KMS-11 (cell line): ENCODE data around the gene KCNH6.

Experiments
- H2AFZ ChIP-seq: fragments of 200-600 bp; sonication (generic); 2 replicates; pipeline ENCODE4 v1.6.1; 2016; ENCODE audit warnings: antibody characterized with exemption, mixed run types, low read depth
- H3K27ac ChIP-seq: fragments of 200-600 bp; sonication (generic); 2 replicates; pipeline ENCODE4 v1.6.1; 2016; ENCODE audit warnings: mild to moderate bottlenecking, mixed run types
- H3K27me3 ChIP-seq: fragments of 200-600 bp; sonication (generic); 2 replicates; pipeline ENCODE4 v1.6.1; 2017; ENCODE audit warnings: mild to moderate bottlenecking, low read depth, mixed run types, moderate library complexity; ENCODE audit not compliant: insufficient read depth
- H3K36me3 ChIP-seq: fragments of 200-600 bp; sonication (generic); 2 replicates; pipeline ENCODE4 v1.6.1; 2017; ENCODE audit warnings: mild to moderate bottlenecking, mixed run types; ENCODE audit not compliant: insufficient read depth
- H3K4me1 ChIP-seq: fragments of 200-600 bp; sonication (generic); 2 replicates; pipeline ENCODE4 v1.6.1; 2016; ENCODE audit warnings: mild to moderate bottlenecking, low read depth, mixed run types; ENCODE audit not compliant: poor library complexity, severe bottlenecking
- H3K4me2 ChIP-seq: fragments of 200-600 bp; sonication (generic); 2 replicates; pipeline ENCODE4 v1.7.0; 2016; ENCODE audit warnings: mild to moderate bottlenecking, mixed run types
- H3K4me3 ChIP-seq: fragments of 200-600 bp; sonication (generic); IDR thresholded peaks from 2 replicates; pipeline ENCODE4 v1.6.1; 2017; ENCODE audit warnings: low read depth, low read length, mixed read lengths; ENCODE audit not compliant: insufficient read depth
- H3K79me2 ChIP-seq: fragments of 200-600 bp; sonication (generic); 2 replicates; pipeline ENCODE4 v1.6.1; 2016; ENCODE audit warnings: low read depth, mixed run types; ENCODE audit not compliant: insufficient read depth
- H3K9ac ChIP-seq: fragments of 200-600 bp; sonication (generic); 2 replicates; pipeline ENCODE4 v1.6.1; 2016; ENCODE audit warnings: mild to moderate bottlenecking, mixed run types
- H4K20me1 ChIP-seq: fragments of 200-600 bp; sonication (generic); 2 replicates; pipeline ENCODE4 v1.6.1; 2016; ENCODE audit warnings: mild to moderate bottlenecking, mixed run types; ENCODE audit not compliant: insufficient read depth
- TF ChIP-seq, protein P1 (sequence below): fragments of 200-600 bp; sonication (generic); conservative IDR thresholded peaks from 2 replicates; pipeline ENCODE4 v1.6.1; 2017; ENCODE audit warnings: low read depth, mild to moderate bottlenecking, antibody characterized with exemption, low read length, moderate library complexity, mixed read lengths

Gene KCNH6, protein sequence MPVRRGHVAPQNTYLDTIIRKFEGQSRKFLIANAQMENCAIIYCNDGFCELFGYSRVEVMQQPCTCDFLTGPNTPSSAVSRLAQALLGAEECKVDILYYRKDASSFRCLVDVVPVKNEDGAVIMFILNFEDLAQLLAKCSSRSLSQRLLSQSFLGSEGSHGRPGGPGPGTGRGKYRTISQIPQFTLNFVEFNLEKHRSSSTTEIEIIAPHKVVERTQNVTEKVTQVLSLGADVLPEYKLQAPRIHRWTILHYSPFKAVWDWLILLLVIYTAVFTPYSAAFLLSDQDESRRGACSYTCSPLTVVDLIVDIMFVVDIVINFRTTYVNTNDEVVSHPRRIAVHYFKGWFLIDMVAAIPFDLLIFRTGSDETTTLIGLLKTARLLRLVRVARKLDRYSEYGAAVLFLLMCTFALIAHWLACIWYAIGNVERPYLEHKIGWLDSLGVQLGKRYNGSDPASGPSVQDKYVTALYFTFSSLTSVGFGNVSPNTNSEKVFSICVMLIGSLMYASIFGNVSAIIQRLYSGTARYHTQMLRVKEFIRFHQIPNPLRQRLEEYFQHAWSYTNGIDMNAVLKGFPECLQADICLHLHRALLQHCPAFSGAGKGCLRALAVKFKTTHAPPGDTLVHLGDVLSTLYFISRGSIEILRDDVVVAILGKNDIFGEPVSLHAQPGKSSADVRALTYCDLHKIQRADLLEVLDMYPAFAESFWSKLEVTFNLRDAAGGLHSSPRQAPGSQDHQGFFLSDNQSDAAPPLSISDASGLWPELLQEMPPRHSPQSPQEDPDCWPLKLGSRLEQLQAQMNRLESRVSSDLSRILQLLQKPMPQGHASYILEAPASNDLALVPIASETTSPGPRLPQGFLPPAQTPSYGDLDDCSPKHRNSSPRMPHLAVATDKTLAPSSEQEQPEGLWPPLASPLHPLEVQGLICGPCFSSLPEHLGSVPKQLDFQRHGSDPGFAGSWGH

GRCh38 chr17:63523253-63523855 lies at the start of gene KCNH6:
Gene KCNH6, plus strand, starts transcription at chr17:63523358. Its CDS starts 56 bp downstream, at chr17:63523414.
- TF ChIP-seq, protein P1, sequence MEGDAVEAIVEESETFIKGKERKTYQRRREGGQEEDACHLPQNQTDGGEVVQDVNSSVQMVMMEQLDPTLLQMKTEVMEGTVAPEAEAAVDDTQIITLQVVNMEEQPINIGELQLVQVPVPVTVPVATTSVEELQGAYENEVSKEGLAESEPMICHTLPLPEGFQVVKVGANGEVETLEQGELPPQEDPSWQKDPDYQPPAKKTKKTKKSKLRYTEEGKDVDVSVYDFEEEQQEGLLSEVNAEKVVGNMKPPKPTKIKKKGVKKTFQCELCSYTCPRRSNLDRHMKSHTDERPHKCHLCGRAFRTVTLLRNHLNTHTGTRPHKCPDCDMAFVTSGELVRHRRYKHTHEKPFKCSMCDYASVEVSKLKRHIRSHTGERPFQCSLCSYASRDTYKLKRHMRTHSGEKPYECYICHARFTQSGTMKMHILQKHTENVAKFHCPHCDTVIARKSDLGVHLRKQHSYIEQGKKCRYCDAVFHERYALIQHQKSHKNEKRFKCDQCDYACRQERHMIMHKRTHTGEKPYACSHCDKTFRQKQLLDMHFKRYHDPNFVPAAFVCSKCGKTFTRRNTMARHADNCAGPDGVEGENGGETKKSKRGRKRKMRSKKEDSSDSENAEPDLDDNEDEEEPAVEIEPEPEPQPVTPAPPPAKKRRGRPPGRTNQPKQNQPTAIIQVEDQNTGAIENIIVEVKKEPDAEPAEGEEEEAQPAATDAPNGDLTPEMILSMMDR, result no peak
- Histone ChIP-seq H3K27me3 (peaks cover 57% of the 10 kb centered on the region), H4K20me1 (no peaks in the 10 kb centered on the region), H3K9ac (no peak within 1 kb of the TSS), H3K27ac (no peak within 1 kb of the TSS), H3K36me3 (no peaks in the 10 kb centered on the region), H3K4me2 (peak within 1 kb of the TSS; percentile 54; the same call in 1 of the 2 replicates), H3K4me3 (no peak within 1 kb of the TSS), H3K79me2 (no peaks in the 10 kb centered on the region), H2AFZ (no peak within 1 kb of the TSS), H3K4me1 (no peaks in the 10 kb centered on the region)

GRCh38 chr17:63474174-63474573 lies 49.0 kb upstream of the KCNH6 start:
- H3K4me1 ChIP-seq, result peaks cover 4% of the 10 kb centered on the region
- no peaks in the 10 kb centered on the region for H3K79me2 ChIP-seq
- TF ChIP-seq, protein P1, result no peak
- no peaks in the 10 kb centered on the region for H4K20me1 ChIP-seq
- no peak overlapping the region for H3K27ac ChIP-seq
- no peak overlapping the region for H2AFZ ChIP-seq
- H3K4me2 ChIP-seq, result no peak overlapping the region
- peaks cover 42% of the 10 kb centered on the region for H3K27me3 ChIP-seq
- H3K36me3 ChIP-seq, result no peaks in the 10 kb centered on the region
- H3K9ac ChIP-seq, result no peak overlapping the region
- H3K4me3 ChIP-seq, result no peak overlapping the region

DNA sequence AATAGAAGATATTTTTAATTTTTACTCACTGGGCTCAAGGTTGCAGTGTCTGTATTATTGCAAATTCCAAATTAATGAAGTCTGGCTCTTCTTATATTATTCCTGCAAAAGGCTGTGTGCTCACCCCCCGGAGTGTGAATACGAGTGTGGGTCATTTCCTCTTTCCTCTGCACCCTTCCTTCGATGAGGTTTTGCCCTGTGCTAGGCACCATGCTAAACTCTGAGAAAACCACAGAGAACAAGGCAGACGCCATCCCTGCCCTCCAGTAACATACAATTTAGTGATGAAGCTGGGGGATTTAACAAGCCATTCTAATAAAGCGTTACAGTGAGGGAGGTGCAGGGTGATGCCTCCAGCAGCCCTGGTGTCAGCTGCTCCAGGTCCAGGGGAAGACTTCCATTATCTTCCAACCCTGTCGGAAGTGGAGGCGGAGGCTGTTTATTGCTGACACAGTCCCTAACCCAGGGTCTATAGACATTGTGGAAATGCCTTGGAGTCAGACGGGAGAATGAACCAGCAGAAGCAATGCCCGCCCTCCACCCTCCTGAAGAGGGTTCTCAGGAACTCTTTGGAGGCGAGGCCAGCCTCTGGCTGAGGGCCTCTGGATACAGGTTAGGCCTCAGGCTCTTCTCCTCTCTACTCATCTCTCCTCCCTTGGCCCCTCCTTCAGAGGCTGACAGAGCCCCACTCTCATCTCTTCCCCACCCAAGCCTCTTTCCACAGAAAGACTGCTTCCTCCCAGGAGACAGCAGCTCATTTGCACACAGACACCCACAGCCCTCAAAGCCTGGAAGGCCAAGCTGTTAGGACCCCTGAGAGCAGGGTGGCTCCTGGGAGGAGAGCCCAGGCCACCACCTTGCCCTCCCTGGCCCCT lies 48.3 kb upstream of the KCNH6 start:
- Histone ChIP-seq H3K27ac (no peak overlapping the region), H3K4me3 (no peak overlapping the region), H3K9ac (no peak overlapping the region), H3K4me1 (peaks cover 4% of the 10 kb centered on the region), H3K36me3 (no peaks in the 10 kb centered on the region), H3K27me3 (peaks cover 42% of the 10 kb centered on the region), H3K79me2 (no peaks in the 10 kb centered on the region), H3K4me2 (no peak overlapping the region), H2AFZ (no peak overlapping the region), H4K20me1 (no peaks in the 10 kb centered on the region)
- TF ChIP-seq, protein P1, result no peak
